Measurements from ENCODE around the gene KCNK18.

DNA sequence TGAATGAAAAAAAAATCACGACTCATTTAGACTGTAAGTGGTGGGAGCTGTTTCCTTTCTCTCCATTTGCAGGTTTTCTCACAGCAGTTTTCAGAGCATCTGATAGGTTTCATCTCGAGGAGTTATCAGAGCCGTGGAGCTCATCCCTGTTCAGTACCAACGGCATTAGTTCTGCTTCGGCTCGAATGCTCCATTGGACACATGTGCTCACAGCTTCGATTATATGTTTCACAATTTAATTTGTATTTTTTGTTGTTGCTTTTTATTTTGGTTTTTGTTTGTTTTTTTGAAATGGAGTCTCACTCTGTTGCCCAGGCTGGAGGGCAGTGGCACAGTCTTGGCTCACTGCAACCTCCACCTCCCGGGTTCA is 45.2 kb downstream of the KCNK18 start:
- no peak for TF ChIP-seq CHD4 (IDR thresholded peaks at IDR 0.05; ENCODE audit: borderline replicate concordance)
- no peak for TF ChIP-seq POLR2A (IDR thresholded peaks at IDR 0.05; ENCODE audit: low read length)
- no peak for TF ChIP-seq POLR2AphosphoS2 (conservative IDR thresholded peaks at IDR 0.05; ENCODE audit: low read length)
- no peak for TF ChIP-seq ZSCAN20 (CRISPR knock-in tag; IDR thresholded peaks at IDR 0.05)
- TF ChIP-seq MAFK (IDR thresholded peaks at IDR 0.05; ENCODE audit: partially characterized antibody): no peak
- no peak for TF ChIP-seq RCOR1 (IDR thresholded peaks at IDR 0.05; ENCODE audit: low read depth, low read length)
- TF ChIP-seq, protein P1, sequence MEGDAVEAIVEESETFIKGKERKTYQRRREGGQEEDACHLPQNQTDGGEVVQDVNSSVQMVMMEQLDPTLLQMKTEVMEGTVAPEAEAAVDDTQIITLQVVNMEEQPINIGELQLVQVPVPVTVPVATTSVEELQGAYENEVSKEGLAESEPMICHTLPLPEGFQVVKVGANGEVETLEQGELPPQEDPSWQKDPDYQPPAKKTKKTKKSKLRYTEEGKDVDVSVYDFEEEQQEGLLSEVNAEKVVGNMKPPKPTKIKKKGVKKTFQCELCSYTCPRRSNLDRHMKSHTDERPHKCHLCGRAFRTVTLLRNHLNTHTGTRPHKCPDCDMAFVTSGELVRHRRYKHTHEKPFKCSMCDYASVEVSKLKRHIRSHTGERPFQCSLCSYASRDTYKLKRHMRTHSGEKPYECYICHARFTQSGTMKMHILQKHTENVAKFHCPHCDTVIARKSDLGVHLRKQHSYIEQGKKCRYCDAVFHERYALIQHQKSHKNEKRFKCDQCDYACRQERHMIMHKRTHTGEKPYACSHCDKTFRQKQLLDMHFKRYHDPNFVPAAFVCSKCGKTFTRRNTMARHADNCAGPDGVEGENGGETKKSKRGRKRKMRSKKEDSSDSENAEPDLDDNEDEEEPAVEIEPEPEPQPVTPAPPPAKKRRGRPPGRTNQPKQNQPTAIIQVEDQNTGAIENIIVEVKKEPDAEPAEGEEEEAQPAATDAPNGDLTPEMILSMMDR (IDR thresholded peaks at IDR 0.05): no peak
- TF ChIP-seq RAD21 (conservative IDR thresholded peaks at IDR 0.05 in 1 of 2, IDR thresholded peaks at IDR 0.05 in 1 of 2): no peak

Data from A549 (cell line).